Erythroblast (primary cell): Measurements from ENCODE around the gene DCUN1D2.

Experiments
- GATA1 ChIP-seq: IDR thresholded peaks from 2 replicates; pipeline ENCODE4 v1.6.1; 2011; ENCODE audit warnings: low read depth, mild to moderate bottlenecking, control low read depth, low read length, moderate library complexity
- POLR2A ChIP-seq: IDR thresholded peaks from 2 replicates; pipeline ENCODE4 v1.6.1; 2011; ENCODE audit warnings: mild to moderate bottlenecking, low read length

DNA sequence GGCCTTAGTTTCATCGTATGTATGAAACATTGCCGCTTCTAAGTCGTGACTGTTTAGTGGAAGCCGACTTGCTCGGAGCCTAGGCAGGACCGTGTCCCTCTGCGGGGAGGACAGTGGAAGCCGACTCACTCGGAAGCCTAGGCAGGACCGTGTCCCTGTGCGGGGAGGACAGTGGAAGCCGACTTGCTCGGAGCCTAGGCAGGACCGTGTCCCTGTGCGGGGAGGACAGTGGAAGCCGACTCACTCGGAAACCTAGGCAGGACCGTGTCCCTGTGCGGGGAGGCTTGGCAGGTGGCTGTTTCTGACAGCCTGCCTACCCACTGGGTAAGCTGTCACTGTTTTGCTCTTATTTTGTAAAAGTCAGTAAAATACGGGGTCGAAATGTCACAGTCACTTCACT, 20.4 kb upstream of the DCUN1D2 start:
- no peak for TF ChIP-seq POLR2A
- TF ChIP-seq GATA1 = no peak
